ENCODE measurements around the gene NMD3.

Gene NMD3

DNA sequence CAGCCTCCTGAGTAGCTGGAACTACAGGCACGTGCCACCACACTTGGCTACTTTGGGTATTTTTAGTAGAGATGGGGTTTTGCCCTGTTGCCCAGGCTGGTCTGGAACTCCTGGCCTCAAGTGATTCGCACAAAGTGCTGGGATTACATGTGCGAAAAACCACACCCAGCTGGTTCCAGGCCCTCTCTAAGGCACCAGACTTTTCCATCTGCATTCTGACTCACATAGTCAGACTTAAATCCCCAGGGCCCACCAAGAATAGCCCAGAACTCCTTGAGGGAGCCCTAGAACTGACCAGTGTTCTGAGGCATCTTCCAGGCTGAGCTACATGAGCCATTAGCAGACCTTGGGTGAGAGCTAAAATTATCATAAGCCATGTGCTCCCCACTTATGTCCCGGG, 68.1 kb downstream of the NMD3 start:
- DNase-seq: no peak

DNA sequence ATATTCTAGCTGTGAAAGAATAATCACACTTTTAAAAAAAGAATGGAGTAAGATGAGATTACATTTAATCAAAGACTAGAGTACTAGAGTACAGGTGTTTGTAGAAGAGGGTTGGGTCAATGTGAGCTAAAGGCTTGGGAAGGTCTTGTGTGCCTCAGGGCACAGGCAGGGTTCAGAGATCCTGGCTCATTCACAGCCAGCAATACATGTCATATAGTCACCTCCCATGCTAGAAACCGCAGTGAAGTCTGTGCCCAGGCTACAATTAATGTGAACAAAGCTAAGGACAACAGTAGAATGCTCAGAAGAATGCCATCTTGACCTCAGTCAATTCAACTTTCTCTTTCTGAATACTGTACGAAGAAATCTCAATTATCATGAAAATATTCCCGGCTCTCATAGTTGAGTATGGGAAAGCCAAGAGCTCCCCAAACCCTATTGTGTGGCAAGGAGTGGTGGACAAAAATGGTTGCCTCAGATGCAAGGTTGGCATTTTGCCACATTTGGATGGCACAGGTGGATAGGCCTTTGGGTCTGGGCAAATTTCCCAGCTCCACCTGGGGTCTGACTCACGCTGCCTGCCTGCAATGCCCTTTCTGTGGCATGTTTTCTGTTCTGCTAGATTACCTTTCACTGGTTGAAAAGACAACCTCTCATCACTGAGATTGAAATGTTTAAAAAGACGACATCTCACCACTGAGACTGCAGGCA, 70.2 kb downstream of the NMD3 start:
- DNase-seq: no peak

DNA sequence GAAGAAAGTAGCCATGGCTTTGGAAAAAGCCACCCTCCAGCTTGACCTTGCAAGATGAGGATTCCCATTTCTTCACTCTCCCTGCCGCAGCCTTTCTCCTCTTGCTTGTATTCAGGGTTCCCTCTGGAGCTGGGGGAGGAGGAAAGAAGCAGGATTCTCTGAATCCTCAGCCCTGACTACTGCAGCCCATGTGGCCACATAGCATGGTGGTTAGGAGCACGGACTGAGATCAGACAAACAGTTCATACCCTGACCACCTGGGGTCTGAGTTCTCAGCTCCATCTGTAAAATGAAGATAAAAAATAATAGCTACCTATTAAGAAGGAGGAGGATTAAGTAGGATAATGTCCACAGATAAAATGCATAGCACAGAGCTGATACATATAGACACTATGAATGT, 72.3 kb downstream of the NMD3 start:
- no peak for DNase-seq

DNA sequence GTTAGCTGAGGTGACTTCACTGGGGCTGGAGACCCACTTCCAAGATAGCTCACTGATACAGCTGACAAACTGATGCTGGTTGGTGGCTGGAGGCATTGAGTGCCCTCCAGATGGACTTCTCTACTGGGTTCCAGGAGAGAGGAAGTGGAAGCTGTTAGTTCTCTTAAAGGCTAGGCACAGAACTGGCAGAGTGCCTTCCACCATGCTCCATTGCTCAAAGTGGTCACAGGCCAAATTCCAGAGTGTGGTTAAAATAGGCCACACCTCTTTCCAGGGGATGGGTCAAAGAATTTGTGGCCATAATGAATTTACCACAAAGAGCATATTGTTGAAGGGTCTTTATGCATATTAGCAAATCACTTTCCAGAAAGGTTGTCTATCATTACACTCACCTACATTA, 74.2 kb downstream of the NMD3 start:
- no peak for DNase-seq

DNA sequence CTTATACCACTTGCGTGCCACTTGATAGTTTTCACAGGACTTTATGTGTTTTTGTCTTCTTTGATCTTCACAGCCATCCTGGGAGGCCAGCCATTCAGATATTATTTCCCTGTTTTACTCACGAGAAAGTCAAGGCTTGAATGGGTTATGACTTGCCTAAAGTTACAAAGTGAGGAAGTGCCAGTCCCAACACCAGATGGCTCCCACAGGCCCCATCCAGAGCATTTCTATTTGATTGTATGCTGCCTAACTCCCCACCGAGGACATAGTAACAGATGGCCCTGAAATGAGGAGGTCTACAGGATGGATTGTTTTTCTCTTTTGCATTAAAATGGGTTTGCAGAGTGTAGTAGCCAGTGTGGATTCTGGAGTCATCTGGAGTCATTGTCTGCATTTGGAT, 75.7 kb downstream of the NMD3 start:
- no peak for DNase-seq

All from CD4-positive, alpha-beta T cell treated with Interleukin-10 for 1 hour (primary cell).